Motor neuron (in vitro differentiated cells): ENCODE results near the gene STRIP1. TPM values are rescaled to one million over a fixed set of nuclear protein-coding genes. Genes with fewer than 3 reads are reported as not detected.

Source experiments
- total RNA-seq, 8 experiments: library from RNA; unstranded; fragments of 300-600 nt; gene quantifications; 2 replicates each; pipeline versions ENCODE4 v1.2.3 to v1.2.4, GENCODE V29; 2022

The STRIP1 gene
- total RNA-seq, 8 experiments from 2014 or later, result 29.7 to 98.3 (median 60.3) TPM

Other genes with a start within 250 kb of the STRIP1 start
- gene CSF1, start 123.8 kb upstream of the STRIP1 start, total RNA-seq, result 10 to 100 TPM in 4 of 8 experiments, 1 to 10 TPM in 4; 1.2 to 27.1 (median 9.1) TPM
- gene AHCYL1, start 49.9 kb upstream of the STRIP1 start, total RNA-seq, result 10 to 100 TPM; 33.7 to 96.8 (median 56.7) TPM
- gene ALX3, start 36.0 kb downstream of the STRIP1 start, total RNA-seq, result under 1 TPM in 2 of 8 experiments, not detected in 6; 0.28 to 0.31 TPM
- gene UBL4B, start 77.8 kb downstream of the STRIP1 start, total RNA-seq, result under 1 TPM in 3 of 8 experiments, not detected in 5; 0.05 to 0.71 (median 0.25) TPM
- 10 to 100 TPM in 1 of 8 experiments, 1 to 10 TPM in 2, under 1 TPM in 5; 0.31 to 10.3 (median 0.82) TPM for gene SLC6A17, start 115.9 kb downstream of the STRIP1 start, total RNA-seq
- gene KCNC4, start 175.7 kb downstream of the STRIP1 start, total RNA-seq, result 1 to 10 TPM in 7 of 8 experiments, under 1 TPM in 1; 0.56 to 8.1 (median 4.5) TPM